ENCODE results near the gene TYW1. TPM values are rescaled to one million over a fixed set of nuclear protein-coding genes. Genes with fewer than 3 reads are reported as not detected.

The TYW1 gene
- total and polyA plus RNA-seq, 2 of the 4 experiments (the other 2 are of a cell fraction) = 10.7 to 23.7 TPM

DNA sequence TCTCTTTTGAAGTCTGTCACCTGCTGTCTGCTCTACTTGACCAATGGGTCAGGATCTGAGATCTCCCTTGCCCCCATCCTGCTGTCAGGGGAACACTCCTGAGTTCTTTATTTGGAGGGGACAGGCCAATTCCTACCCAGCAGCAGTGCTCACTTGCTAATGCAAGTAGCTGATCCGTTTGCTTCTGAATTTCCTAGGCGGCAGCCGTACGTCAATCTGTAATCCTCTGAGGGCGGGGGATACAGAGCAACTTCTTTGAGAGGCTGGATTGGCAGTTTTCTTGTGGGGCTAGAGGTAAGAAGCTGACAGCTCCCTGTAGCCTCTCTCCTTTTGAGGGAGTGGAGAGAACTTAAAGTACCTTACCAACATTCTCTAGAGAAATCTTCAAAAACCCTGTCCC lies 36.6 kb downstream of the TYW1 start:
- 82% methylated on average over 3 of the region's 5 CpGs; no CpG with 5 or more reads in 1 of the 2 experiments for WGBS, 2 experiments (ENCODE audit: extremely low coverage in 2 of 2, insufficient read length in 1 of 2)
- no peak overlapping the region for H3K4me2 ChIP-seq (ENCODE audit: low read depth, low read length)
- CTCF ChIA-PET = no interaction called here
- no peak overlapping the region for H2BK5ac ChIP-seq (ENCODE audit: low read depth, low read length, poor library complexity, severe bottlenecking)
- no peak overlapping the region for H2BK120ac ChIP-seq (ENCODE audit: low read depth, low read length)
- no peak overlapping the region for H2BK15ac ChIP-seq (ENCODE audit: low read depth, low read length)
- no peak overlapping the region for H4K8ac ChIP-seq (ENCODE audit: low read depth in 2 of 2, low read length in 2 of 2)
- no peak overlapping the region for H3K56ac ChIP-seq (ENCODE audit: extremely low read depth, insufficient read depth, low read length)
- no peak overlapping the region for H2AFZ ChIP-seq (replicated peaks; ENCODE audit: low read length, poor library complexity)
- TF ChIP-seq RAD21 (IDR thresholded peaks at IDR 0.05; ENCODE audit: low read length) (no peak), MXI1 (IDR thresholded peaks at IDR 0.05; ENCODE audit: borderline replicate concordance, low read depth, low read length) (no peak), MAFK (IDR thresholded peaks at IDR 0.05; ENCODE audit: low read depth, low read length) (no peak), SMC3 (IDR thresholded peaks at IDR 0.05; ENCODE audit: low read depth, low read length) (no peak), MAZ (IDR thresholded peaks at IDR 0.05; ENCODE audit: borderline replicate concordance, low read depth, low read length) (no peak), CEBPB (IDR thresholded peaks at IDR 0.05; ENCODE audit: low read depth, low read length) (no peak), NFE2L2 (IDR thresholded peaks at IDR 0.05; ENCODE audit: low read depth, low read length) (no peak), RFX5 (IDR thresholded peaks at IDR 0.05; ENCODE audit: low read depth, low read length) (no peak), CHD1 (IDR thresholded peaks at IDR 0.05; ENCODE audit: low read depth, low read length) (no peak), BHLHE40 (IDR thresholded peaks at IDR 0.05; ENCODE audit: low read depth, low read length) (no peak), RCOR1 (IDR thresholded peaks at IDR 0.05; ENCODE audit: insufficient replicate concordance, low read length) (no peak), FOS (IDR thresholded peaks at IDR 0.05; ENCODE audit: low read depth, low read length) (no peak), POLR2A (IDR thresholded peaks at IDR 0.05; ENCODE audit: low read depth, low read length) (no peak)
- TF ChIP-seq, protein P1, sequence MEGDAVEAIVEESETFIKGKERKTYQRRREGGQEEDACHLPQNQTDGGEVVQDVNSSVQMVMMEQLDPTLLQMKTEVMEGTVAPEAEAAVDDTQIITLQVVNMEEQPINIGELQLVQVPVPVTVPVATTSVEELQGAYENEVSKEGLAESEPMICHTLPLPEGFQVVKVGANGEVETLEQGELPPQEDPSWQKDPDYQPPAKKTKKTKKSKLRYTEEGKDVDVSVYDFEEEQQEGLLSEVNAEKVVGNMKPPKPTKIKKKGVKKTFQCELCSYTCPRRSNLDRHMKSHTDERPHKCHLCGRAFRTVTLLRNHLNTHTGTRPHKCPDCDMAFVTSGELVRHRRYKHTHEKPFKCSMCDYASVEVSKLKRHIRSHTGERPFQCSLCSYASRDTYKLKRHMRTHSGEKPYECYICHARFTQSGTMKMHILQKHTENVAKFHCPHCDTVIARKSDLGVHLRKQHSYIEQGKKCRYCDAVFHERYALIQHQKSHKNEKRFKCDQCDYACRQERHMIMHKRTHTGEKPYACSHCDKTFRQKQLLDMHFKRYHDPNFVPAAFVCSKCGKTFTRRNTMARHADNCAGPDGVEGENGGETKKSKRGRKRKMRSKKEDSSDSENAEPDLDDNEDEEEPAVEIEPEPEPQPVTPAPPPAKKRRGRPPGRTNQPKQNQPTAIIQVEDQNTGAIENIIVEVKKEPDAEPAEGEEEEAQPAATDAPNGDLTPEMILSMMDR (conservative IDR thresholded peaks at IDR 0.05; ENCODE audit: low read depth, low read length) = no peak
- TF ChIP-seq, protein P2, sequence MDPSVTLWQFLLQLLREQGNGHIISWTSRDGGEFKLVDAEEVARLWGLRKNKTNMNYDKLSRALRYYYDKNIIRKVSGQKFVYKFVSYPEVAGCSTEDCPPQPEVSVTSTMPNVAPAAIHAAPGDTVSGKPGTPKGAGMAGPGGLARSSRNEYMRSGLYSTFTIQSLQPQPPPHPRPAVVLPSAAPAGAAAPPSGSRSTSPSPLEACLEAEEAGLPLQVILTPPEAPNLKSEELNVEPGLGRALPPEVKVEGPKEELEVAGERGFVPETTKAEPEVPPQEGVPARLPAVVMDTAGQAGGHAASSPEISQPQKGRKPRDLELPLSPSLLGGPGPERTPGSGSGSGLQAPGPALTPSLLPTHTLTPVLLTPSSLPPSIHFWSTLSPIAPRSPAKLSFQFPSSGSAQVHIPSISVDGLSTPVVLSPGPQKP (IDR thresholded peaks at IDR 0.05; ENCODE audit: borderline replicate concordance, low read depth, low read length) = no peak
- TF ChIP-seq, protein P3, sequence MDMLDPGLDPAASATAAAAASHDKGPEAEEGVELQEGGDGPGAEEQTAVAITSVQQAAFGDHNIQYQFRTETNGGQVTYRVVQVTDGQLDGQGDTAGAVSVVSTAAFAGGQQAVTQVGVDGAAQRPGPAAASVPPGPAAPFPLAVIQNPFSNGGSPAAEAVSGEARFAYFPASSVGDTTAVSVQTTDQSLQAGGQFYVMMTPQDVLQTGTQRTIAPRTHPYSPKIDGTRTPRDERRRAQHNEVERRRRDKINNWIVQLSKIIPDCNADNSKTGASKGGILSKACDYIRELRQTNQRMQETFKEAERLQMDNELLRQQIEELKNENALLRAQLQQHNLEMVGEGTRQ (IDR thresholded peaks at IDR 0.05; ENCODE audit: low read depth, low read length) = no peak
- in situ Hi-C loops (cut with MboI; ENCODE audit: low sequenced_read_pairs) = no loop called here
- no peaks in the 10 kb centered on the region for H3K9me3 ChIP-seq (ENCODE audit: control insufficient read depth, insufficient read depth, low read length)
- no peaks in the 10 kb centered on the region for H3K27me3 ChIP-seq (ENCODE audit: control insufficient read depth, insufficient read depth, low read length)
- intact Hi-C loops (cut with micrococcal nuclease) = no loop called here
- H3K79me1 ChIP-seq (ENCODE audit: low read depth in 1 of 2, low read length in 2 of 2) = no peaks in the 10 kb centered on the region
- dilution Hi-C loops (cut with HindIII; ENCODE audit: low sequenced_read_pairs, unreplicated experiment) = no loop called here
- H3K4me1 ChIP-seq (ENCODE audit: control insufficient read depth, insufficient read depth, low read length) = no peaks in the 10 kb centered on the region
- no peak overlapping the region for H3K18ac ChIP-seq (ENCODE audit: low read depth, low read length)
- no peak overlapping the region for H3K9ac ChIP-seq (ENCODE audit: low read depth, low read length)
- H4K5ac ChIP-seq (ENCODE audit: low read depth, low read length) = no peak overlapping the region
- BruUV-seq (replicated peaks) = no TSS peak
- H3K14ac ChIP-seq (replicated peaks; ENCODE audit: low read depth, low read length) = no peak overlapping the region
- no peak overlapping the region for H4K91ac ChIP-seq (ENCODE audit: insufficient read depth, low read depth, low read length)
- ATAC-seq (ENCODE audit: low read depth) (no peak), DNase-seq (no peak)
- H3K23ac ChIP-seq (ENCODE audit: low read depth, low read length) = no peak overlapping the region
- H2BK20ac ChIP-seq (ENCODE audit: low read depth, low read length) = no peak overlapping the region
- POLR2A ChIA-PET (ENCODE audit: unreplicated experiment) = no interaction called here
- no peak overlapping the region for H3K4ac ChIP-seq (ENCODE audit: low read depth, low read length)
- no peak overlapping the region for H3K4me3 ChIP-seq (ENCODE audit: insufficient read depth, low read depth, low read length)
- H3K27ac ChIP-seq (ENCODE audit: insufficient read depth, low read length) = no peak overlapping the region
- H2AK5ac ChIP-seq (ENCODE audit: low read depth, low read length) = no peak overlapping the region
- H3K9me1 ChIP-seq (ENCODE audit: insufficient read depth, low read length) = no peaks in the 10 kb centered on the region
- H2AK9ac ChIP-seq (replicated peaks; ENCODE audit: low read depth, low read length, poor library complexity) = no peak overlapping the region
- peaks cover 11% of the 10 kb centered on the region for H3K36me3 ChIP-seq (ENCODE audit: control insufficient read depth, insufficient read depth, low read length)
- H4K20me1 ChIP-seq (ENCODE audit: insufficient read depth, low read length) = no peaks in the 10 kb centered on the region
